HepG2 (cell line): ENCODE measurements around the gene C16orf54. TPM values are rescaled to one million over a fixed set of nuclear protein-coding genes. Genes with fewer than 3 reads are reported as not detected.

Experiments
- AGO2 ChIP-seq: fragments of 200-400 bp; formaldehyde crosslinking; optimal IDR thresholded peaks from 2 replicates; pipeline ENCODE3; 2017; ENCODE audit warnings: mild to moderate bottlenecking, low read depth, low read length, moderate library complexity
- ATM ChIP-seq: fragments of 450-650 bp; IDR thresholded peaks from 2 replicates; pipeline ENCODE4 v1.7.1; 2017; ENCODE audit warnings: mild to moderate bottlenecking, borderline replicate concordance
- ATRX ChIP-seq: sonication (generic); formaldehyde crosslinking; IDR thresholded peaks from 2 replicates; pipeline ENCODE4 v1.4.0; 2020; ENCODE audit warnings: missing genetic modification reagents, borderline replicate concordance
- DMAP1 ChIP-seq: IDR thresholded peaks from 2 replicates; pipeline ENCODE4 v1.6.1; 2016
- ESRRA ChIP-seq: sonication (generic); formaldehyde crosslinking; IDR thresholded peaks from 2 replicates; pipeline ENCODE4 v1.5.1; 2020; ENCODE audit warnings: mild to moderate bottlenecking, low read depth, missing genetic modification reagents
- HHEX ChIP-seq: IDR thresholded peaks from 2 replicates; pipeline ENCODE4 v1.6.1; 2016; ENCODE audit warnings: control low read depth
- HOXA5 ChIP-seq: sonication (generic); formaldehyde crosslinking; IDR thresholded peaks from 2 replicates; pipeline ENCODE4 v1.4.0; 2020; ENCODE audit warnings: missing genetic modification reagents
- MAFG ChIP-seq: sonication (generic); formaldehyde crosslinking; IDR thresholded peaks from 2 replicates; pipeline ENCODE4 v1.5.1; 2020; ENCODE audit warnings: mild to moderate bottlenecking, missing genetic modification reagents
- PHF20 ChIP-seq: sonication (generic); formaldehyde crosslinking; IDR thresholded peaks from 2 replicates; pipeline ENCODE4 v1.5.0; 2020; ENCODE audit warnings: mild to moderate bottlenecking, missing genetic modification reagents
- SMYD3 ChIP-seq: sonication (generic); formaldehyde crosslinking; IDR thresholded peaks from 2 replicates; pipeline ENCODE4 v1.8.1; 2023; ENCODE audit warnings: mild to moderate bottlenecking, missing genetic modification reagents
- SRY ChIP-seq: sonication (generic); formaldehyde crosslinking; IDR thresholded peaks from 2 replicates; pipeline ENCODE4 v1.8.0; 2022; ENCODE audit warnings: mild to moderate bottlenecking, missing genetic modification reagents
- YEATS2 ChIP-seq: sonication (generic); formaldehyde crosslinking; IDR thresholded peaks from 2 replicates; pipeline ENCODE4 v1.4.0; 2020; ENCODE audit warnings: missing genetic modification reagents, borderline replicate concordance
- ZIK1 ChIP-seq: sonication (generic); formaldehyde crosslinking; IDR thresholded peaks from 2 replicates; pipeline ENCODE4 v1.5.0; 2020; ENCODE audit warnings: mild to moderate bottlenecking, low read depth, missing genetic modification reagents, borderline replicate concordance
- ZNF124 ChIP-seq: sonication (generic); formaldehyde crosslinking; IDR thresholded peaks from 2 replicates; pipeline ENCODE4 v1.4.0; 2020; ENCODE audit warnings: missing genetic modification reagents
- ZNF264 ChIP-seq: sonication (generic); formaldehyde crosslinking; IDR thresholded peaks from 2 replicates; pipeline ENCODE4 v1.4.0; 2020; ENCODE audit warnings: missing genetic modification reagents
- ZNF382 ChIP-seq: sonication (generic); formaldehyde crosslinking; IDR thresholded peaks from 2 replicates; pipeline ENCODE4 v1.5.0; 2020; ENCODE audit warnings: missing genetic modification reagents, mild to moderate bottlenecking, borderline replicate concordance
- ZNF468 ChIP-seq: sonication (generic); formaldehyde crosslinking; IDR thresholded peaks from 2 replicates; pipeline ENCODE4 v1.8.0; 2022; ENCODE audit warnings: mild to moderate bottlenecking, moderate library complexity, missing genetic modification reagents
- ZNF570 ChIP-seq: sonication (generic); formaldehyde crosslinking; IDR thresholded peaks from 2 replicates; pipeline ENCODE4 v1.4.0; 2020; ENCODE audit warnings: mild to moderate bottlenecking, missing genetic modification reagents, borderline replicate concordance
- ZNF607 ChIP-seq: sonication (generic); formaldehyde crosslinking; IDR thresholded peaks from 2 replicates; pipeline ENCODE4 v1.5.1; 2020; ENCODE audit warnings: missing genetic modification reagents, mild to moderate bottlenecking, borderline replicate concordance
- ZNF768 ChIP-seq: sonication (generic); formaldehyde crosslinking; IDR thresholded peaks from 2 replicates; pipeline ENCODE4 v1.4.0; 2020; ENCODE audit warnings: missing genetic modification reagents
- polyA plus RNA-seq, 8 experiments: library from polyadenylated mRNA; depleted of rRNA in 3 of 8; stranded (reverse) in 7 of 8; unstranded in 1 of 8; fragments of >200 nt; fragmentation: Illumina TruSeq in 4 of 8; extraction: Trizol in 4 of 8; gene quantifications; 2 replicates each; pipeline versions ENCODE4 v1.2.1 to v1.2.3, GENCODE V29; 2011 to 2016; ENCODE audit warnings: low read depth in 4 of 8, missing spikeins in 1 of 8, mixed read lengths in 1 of 8; ENCODE audit not compliant: insufficient read depth in 1 of 8
- total RNA-seq, 5 experiments: library from RNA; depleted of rRNA; stranded (reverse); fragments of >200 nt; fragmentation: Illumina TruSeq; extraction: Trizol; gene quantifications; 2 replicates each; pipeline ENCODE4 v1.2.3, GENCODE V29; 2016; ENCODE audit warnings: low read depth in 1 of 5
- TF ChIP-seq, protein P1 (sequence below): sonication (generic); formaldehyde crosslinking; IDR thresholded peaks from 2 replicates; pipeline ENCODE4 v1.5.0; 2020; ENCODE audit warnings: mild to moderate bottlenecking, missing genetic modification reagents
- TF ChIP-seq, protein P2 (sequence below): sonication (generic); formaldehyde crosslinking; IDR thresholded peaks from 2 replicates; pipeline ENCODE4 v1.4.0; 2020; ENCODE audit warnings: low read depth, mild to moderate bottlenecking, missing genetic modification reagents
- TF ChIP-seq, protein P3 (sequence below): sonication (generic); formaldehyde crosslinking; IDR thresholded peaks from 2 replicates; pipeline ENCODE4 v1.5.1; 2020; ENCODE audit warnings: mild to moderate bottlenecking, moderate library complexity, missing genetic modification reagents
- TF ChIP-seq, protein P4 (sequence below): sonication (generic); formaldehyde crosslinking; IDR thresholded peaks from 2 replicates; pipeline ENCODE4 v1.5.0; 2020; ENCODE audit warnings: missing genetic modification reagents, mild to moderate bottlenecking, borderline replicate concordance

Gene C16orf54
- total and polyA plus RNA-seq, 2 of the 13 experiments (the other 11 are each of a cell fraction or from before 2014, with no cell fraction given), result not detected

DNA sequence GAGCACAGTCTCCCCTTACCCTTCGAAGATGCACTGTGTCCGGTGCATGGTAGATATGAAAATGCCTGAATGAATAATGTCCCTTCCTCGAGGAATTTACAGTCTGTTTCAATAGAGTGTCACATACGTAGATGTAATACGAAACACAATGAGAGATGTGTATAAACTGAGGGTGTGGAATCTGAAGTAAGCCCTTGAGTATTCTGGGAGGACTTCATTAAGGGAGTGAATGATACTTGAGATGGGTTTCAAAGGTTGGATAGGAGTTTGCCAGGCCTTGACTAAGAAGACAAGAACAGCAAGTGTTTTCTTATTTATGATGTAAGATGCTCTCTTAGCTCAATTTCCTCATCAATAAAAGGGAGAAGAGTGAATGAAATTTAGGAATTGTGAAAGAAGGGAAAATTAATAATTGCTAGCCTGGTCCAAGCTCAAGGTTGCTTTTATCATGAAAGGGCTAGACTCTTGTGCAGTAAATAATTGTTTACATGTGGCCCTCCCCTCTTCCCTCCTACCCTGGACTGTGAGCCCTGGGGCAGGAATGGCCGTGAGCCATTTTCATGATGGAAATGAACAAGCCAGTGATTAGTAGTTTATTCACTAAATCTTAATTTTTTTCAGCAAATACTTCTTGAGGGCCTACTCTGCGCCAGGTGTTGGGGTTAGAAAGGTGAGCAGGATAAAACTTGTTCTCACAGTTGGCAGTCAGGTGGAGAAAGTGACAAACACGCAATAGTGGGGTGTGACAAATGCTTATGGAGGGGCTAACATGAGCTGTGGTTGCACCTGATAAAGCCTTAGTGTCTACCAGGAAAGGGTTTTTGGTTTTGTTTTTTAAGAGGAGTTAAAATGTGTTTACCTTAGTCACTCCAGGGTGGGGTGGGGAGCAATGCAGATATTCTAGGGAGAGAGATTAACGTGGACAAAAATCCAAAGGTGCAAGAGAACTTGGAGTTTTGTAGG lies 46.3 kb upstream of the C16orf54 start (continued):
- no peak for TF ChIP-seq ATRX (CRISPR knock-in tag)
- TF ChIP-seq ZNF768, result no peak
- TF ChIP-seq, protein P1, sequence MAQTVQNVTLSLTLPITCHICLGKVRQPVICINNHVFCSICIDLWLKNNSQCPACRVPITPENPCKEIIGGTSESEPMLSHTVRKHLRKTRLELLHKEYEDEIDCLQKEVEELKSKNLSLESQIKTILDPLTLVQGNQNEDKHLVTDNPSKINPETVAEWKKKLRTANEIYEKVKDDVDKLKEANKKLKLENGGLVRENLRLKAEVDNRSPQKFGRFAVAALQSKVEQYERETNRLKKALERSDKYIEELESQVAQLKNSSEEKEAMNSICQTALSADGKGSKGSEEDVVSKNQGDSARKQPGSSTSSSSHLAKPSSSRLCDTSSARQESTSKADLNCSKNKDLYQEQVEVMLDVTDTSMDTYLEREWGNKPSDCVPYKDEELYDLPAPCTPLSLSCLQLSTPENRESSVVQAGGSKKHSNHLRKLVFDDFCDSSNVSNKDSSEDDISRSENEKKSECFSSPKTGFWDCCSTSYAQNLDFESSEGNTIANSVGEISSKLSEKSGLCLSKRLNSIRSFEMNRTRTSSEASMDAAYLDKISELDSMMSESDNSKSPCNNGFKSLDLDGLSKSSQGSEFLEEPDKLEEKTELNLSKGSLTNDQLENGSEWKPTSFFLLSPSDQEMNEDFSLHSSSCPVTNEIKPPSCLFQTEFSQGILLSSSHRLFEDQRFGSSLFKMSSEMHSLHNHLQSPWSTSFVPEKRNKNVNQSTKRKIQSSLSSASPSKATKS (CRISPR knock-in tag), result no peak
- TF ChIP-seq ZNF382, result no peak
- TF ChIP-seq, protein P2, sequence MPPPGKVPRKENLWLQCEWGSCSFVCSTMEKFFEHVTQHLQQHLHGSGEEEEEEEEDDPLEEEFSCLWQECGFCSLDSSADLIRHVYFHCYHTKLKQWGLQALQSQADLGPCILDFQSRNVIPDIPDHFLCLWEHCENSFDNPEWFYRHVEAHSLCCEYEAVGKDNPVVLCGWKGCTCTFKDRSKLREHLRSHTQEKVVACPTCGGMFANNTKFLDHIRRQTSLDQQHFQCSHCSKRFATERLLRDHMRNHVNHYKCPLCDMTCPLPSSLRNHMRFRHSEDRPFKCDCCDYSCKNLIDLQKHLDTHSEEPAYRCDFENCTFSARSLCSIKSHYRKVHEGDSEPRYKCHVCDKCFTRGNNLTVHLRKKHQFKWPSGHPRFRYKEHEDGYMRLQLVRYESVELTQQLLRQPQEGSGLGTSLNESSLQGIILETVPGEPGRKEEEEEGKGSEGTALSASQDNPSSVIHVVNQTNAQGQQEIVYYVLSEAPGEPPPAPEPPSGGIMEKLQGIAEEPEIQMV (CRISPR knock-in tag), result no peak
- no peak for TF ChIP-seq ATM
- no peak for TF ChIP-seq ZNF264 (CRISPR knock-in tag)
- TF ChIP-seq, protein P3, sequence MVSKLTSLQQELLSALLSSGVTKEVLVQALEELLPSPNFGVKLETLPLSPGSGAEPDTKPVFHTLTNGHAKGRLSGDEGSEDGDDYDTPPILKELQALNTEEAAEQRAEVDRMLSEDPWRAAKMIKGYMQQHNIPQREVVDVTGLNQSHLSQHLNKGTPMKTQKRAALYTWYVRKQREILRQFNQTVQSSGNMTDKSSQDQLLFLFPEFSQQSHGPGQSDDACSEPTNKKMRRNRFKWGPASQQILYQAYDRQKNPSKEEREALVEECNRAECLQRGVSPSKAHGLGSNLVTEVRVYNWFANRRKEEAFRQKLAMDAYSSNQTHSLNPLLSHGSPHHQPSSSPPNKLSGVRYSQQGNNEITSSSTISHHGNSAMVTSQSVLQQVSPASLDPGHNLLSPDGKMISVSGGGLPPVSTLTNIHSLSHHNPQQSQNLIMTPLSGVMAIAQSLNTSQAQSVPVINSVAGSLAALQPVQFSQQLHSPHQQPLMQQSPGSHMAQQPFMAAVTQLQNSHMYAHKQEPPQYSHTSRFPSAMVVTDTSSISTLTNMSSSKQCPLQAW (CRISPR knock-in tag), result 0 out of 2 replicates have a peak, but pooled peaks have one; percentile 15
- TF ChIP-seq AGO2, result no peak
- TF ChIP-seq ZNF124 (CRISPR knock-in tag), result 0 out of 2 replicates have a peak, but pooled peaks have one; percentile 26
- no peak for TF ChIP-seq MAFG (CRISPR knock-in tag)
- TF ChIP-seq HHEX (CRISPR knock-in tag), result no peak
- TF ChIP-seq ZNF570, result no peak
- no peak for TF ChIP-seq ZNF468 (CRISPR knock-in tag)
- no peak for TF ChIP-seq PHF20 (CRISPR knock-in tag)
- no peak for TF ChIP-seq DMAP1 (CRISPR knock-in tag)
- no peak for TF ChIP-seq YEATS2
- TF ChIP-seq ESRRA (CRISPR knock-in tag), result no peak
- no peak for TF ChIP-seq HOXA5 (CRISPR knock-in tag)
- TF ChIP-seq SRY (CRISPR knock-in tag), result no peak
- TF ChIP-seq, protein P4, sequence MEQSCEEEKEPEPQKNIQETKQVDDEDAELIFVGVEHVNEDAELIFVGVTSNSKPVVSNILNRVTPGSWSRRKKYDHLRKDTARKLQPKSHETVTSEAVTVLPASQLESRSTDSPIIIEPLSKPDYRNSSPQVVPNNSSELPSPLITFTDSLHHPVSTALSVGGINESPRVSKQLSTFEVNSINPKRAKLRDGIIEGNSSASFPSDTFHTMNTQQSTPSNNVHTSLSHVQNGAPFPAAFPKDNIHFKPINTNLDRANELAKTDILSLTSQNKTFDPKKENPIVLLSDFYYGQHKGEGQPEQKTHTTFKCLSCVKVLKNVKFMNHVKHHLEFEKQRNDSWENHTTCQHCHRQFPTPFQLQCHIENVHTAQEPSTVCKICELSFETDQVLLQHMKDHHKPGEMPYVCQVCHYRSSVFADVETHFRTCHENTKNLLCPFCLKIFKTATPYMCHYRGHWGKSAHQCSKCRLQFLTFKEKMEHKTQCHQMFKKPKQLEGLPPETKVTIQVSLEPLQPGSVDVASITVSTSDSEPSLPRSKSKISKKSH, result no peak
- TF ChIP-seq SMYD3 (CRISPR knock-in tag), result peak; percentile 25; the same call in 1 of the 2 replicates
- 0 out of 2 replicates have a peak, but pooled peaks have one; percentile 34 for TF ChIP-seq ZNF607 (CRISPR knock-in tag)
- TF ChIP-seq ZIK1 (CRISPR knock-in tag), result no peak
